Activated CD8-positive, alpha-beta T cell treated with anti-CD3 and anti-CD28 coated beads for 36 hours (primary cell): ENCODE measurements around the gene SCO1. TPM values are rescaled to one million over a fixed set of nuclear protein-coding genes. Genes with fewer than 3 reads are reported as not detected.
"Not testable (repeated sequence)": the region's sequence is repeated elsewhere in the genome, so short reads cannot be mapped to it uniquely, and the experiment has no call there.

Source experiments
- ATAC-seq: fragments of 200-7000 bp; cut with Tn5 transposase; one replicate; pipeline ENCODE4 v1.10.0; 2021; ENCODE audit warnings: mild to moderate bottlenecking, moderate library complexity
- CTCF ChIA-PET: fragments of 350-600 bp; sonication (Branson Sonifier 250); formaldehyde crosslinking; loops from one replicate; lab custom pipeline; 2021; ENCODE audit warnings: antibody characterized with exemption; lab: Charles Lee
- POLR2A ChIA-PET: fragments of 350-600 bp; sonication (Branson Sonifier 250); formaldehyde crosslinking; loops from one replicate; lab custom pipeline; 2021; ENCODE audit warnings: antibody characterized with exemption; lab: Charles Lee
- DNase-seq: peaks from one replicate; pipeline ENCODE4 v3.0.0-alpha.2; 2020
- H3K27ac Mint-ChIP-seq: one replicate; pipeline ENCODE4 v1.8.0; 2021; ENCODE audit warnings: mild to moderate bottlenecking, mixed read lengths
- H3K27me3 Mint-ChIP-seq: one replicate; pipeline ENCODE4 v1.8.0; 2021; ENCODE audit warnings: mixed read lengths
- H3K36me3 Mint-ChIP-seq: one replicate; pipeline ENCODE4 v1.8.0; 2021; ENCODE audit warnings: low read depth, mixed read lengths
- H3K4me1 Mint-ChIP-seq: one replicate; pipeline ENCODE4 v1.8.0; 2021; ENCODE audit warnings: low read depth, mixed read lengths
- H3K4me3 Mint-ChIP-seq: one replicate; pipeline ENCODE4 v1.8.0; 2021; ENCODE audit warnings: mild to moderate bottlenecking, moderate library complexity, mixed read lengths
- H3K9me3 Mint-ChIP-seq: one replicate; pipeline ENCODE4 v1.8.0; 2021; ENCODE audit warnings: mixed read lengths
- CTCF ChIP-seq: fragments of 200-600 bp; IDR thresholded peaks from one replicate; pipeline ENCODE4 v1.8.0; 2022; ENCODE audit warnings: antibody characterized with exemption, mild to moderate bottlenecking
- intact Hi-C: fragments of 100-400 bp; cut with micrococcal nuclease; formaldehyde crosslinking; loops from one replicate; pipeline ENCODE4 v1.10.0; 2022
- total RNA-seq, 2 experiments: library from RNA; stranded (reverse); gene quantifications; one replicate each; pipeline ENCODE4 v1.2.3, GENCODE V29; 2021

Gene SCO1
- total RNA-seq, 2 experiments from 2014 or later = 45.3 to 45.4 TPM

GRCh38 chr17:10713318-10713717 is 16.0 kb upstream of the SCO1 start:
- ChIA-PET POLR2A (no interaction called here), CTCF (no interaction called here)
- intact Hi-C loops = no loop called here
- no peaks in the 10 kb centered on the region for H3K9me3 Mint-ChIP-seq
- H3K4me3 Mint-ChIP-seq = no peak overlapping the region
- DNase-seq = no peak
- no peak for ATAC-seq
- TF ChIP-seq CTCF = no peak
- no peak overlapping the region for H3K27ac Mint-ChIP-seq
- H3K4me1 Mint-ChIP-seq = peaks cover 17% of the 10 kb centered on the region
- H3K36me3 Mint-ChIP-seq = peaks cover 46% of the 10 kb centered on the region
- H3K27me3 Mint-ChIP-seq = no peaks in the 10 kb centered on the region

DNA sequence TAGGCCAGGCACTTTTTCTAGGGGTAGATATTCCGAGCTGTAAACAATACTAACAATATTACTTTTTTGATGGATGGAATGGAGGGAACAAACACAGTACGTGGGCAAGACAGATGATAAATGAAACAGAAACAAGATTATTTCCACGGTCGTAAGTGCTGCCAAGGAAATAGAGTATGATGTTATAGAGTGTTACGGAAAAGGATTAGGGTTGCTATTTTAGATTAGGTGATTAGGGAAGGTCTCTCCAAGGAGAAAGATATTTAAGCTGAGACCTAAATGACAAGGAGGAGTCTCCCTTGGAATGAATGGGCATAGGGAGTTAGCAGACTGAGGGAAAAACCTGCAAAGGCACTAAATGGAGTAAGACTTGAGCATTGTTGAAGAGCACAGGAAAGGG is 8.4 kb upstream of the SCO1 start:
- intact Hi-C loops = no loop called here
- POLR2A ChIA-PET = no interaction called here
- H3K36me3 Mint-ChIP-seq = peaks cover 55% of the 10 kb centered on the region

DNA sequence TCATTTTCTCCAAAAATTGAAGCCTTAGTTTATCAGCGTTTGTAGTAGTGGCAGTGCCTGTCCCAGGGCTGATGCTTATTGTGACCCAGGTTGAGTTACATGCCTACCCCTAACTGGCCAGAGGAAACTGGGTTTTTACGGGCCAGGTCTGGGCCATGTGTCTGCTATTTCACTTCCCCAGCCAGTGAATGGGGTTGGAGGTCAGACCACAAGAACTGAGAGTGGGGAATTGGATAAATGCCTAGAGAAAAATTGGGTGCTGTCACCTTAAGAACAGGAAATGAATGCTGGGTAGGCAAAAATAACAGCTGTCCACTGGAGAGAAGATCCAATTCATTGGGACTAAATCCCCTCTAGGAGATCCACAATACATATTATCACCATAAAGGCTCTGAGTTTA is 5.2 kb upstream of the SCO1 start:
- ChIA-PET POLR2A (no interaction called here), CTCF (interaction anchor here (2.1 kb wide), 1 partner anchor 35 kb away, joined by 12 read pairs; no protein-coding TSS in a partner anchor)
- H3K9me3 Mint-ChIP-seq = no peaks in the 10 kb centered on the region
- peak overlapping the region; percentile 5 for H3K4me3 Mint-ChIP-seq
- H3K27me3 Mint-ChIP-seq = no peaks in the 10 kb centered on the region
- peaks cover 60% of the 10 kb centered on the region for H3K4me1 Mint-ChIP-seq
- H3K36me3 Mint-ChIP-seq = peaks cover 42% of the 10 kb centered on the region
- peak overlapping the region; percentile 66 for H3K27ac Mint-ChIP-seq
- intact Hi-C loops = no loop called here
- TF ChIP-seq CTCF = no peak
- ATAC-seq = no peak
- DNase-seq = no peak

More for the DNA sequence above, 8.4 kb upstream of the SCO1 start:
- Mint-ChIP-seq H3K27me3 (no peaks in the 10 kb centered on the region), H3K4me3 (no peak overlapping the region), H3K27ac (peak overlapping the region; percentile 62), H3K4me1 (peaks cover 55% of the 10 kb centered on the region), H3K9me3 (no peaks in the 10 kb centered on the region)
- CTCF ChIA-PET = no interaction called here
- no peak for DNase-seq
- TF ChIP-seq CTCF = no peak
- no peak for ATAC-seq

DNA sequence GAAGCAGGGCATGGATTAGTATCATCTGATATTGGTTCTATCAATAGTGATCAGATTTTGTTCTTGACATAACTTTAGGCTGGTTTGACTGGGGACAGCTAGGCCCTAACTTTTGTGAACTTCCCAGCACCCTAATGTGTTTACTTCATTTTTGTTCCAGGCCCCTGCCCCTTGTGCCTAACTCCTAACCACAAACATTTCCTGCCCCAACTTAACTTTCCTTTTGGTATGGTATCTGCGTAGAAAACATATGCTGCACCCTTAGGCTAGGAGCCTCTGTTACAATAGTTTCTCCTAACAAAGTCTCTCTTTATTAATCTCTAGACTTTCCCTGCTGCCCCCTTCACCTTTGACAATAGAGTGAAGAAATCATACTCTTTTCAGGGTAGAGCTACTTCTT is 2.5 kb upstream of the SCO1 start:
- ATAC-seq (no peak), DNase-seq (peak; percentile 10)
- POLR2A ChIA-PET = interaction anchor here (0.6 kb wide), 1 partner anchor 46 kb away, joined by 3 read pairs; no protein-coding TSS in a partner anchor
- CTCF ChIA-PET = interaction anchor here (0.7 to 1.4 kb wide), 4 partner anchors 15 to 145 kb away, joined by 3 to 5 read pairs (median 4); no protein-coding TSS in a partner anchor
- Mint-ChIP-seq H3K27ac (peak overlapping the region; percentile 96), H3K4me3 (peak overlapping the region; percentile 73), H3K36me3 (peaks cover 42% of the 10 kb centered on the region), H3K9me3 (no peaks in the 10 kb centered on the region), H3K27me3 (no peaks in the 10 kb centered on the region), H3K4me1 (peaks cover 62% of the 10 kb centered on the region)
- intact Hi-C loops = no loop called here
- TF ChIP-seq CTCF = no peak

- no peaks in the 10 kb centered on the region for H3K9me3 Mint-ChIP-seq
- no peak for DNase-seq
- CTCF ChIA-PET = interaction anchor here (1.4 kb wide), 1 partner anchor 51 kb away, joined by 4 read pairs; no protein-coding TSS in a partner anchor
- H3K27me3 Mint-ChIP-seq = no peaks in the 10 kb centered on the region
- peak overlapping the region; percentile 95 for H3K27ac Mint-ChIP-seq
- ATAC-seq = no peak
- intact Hi-C loops = no loop called here
- POLR2A ChIA-PET = no interaction called here
- peaks cover 44% of the 10 kb centered on the region for H3K36me3 Mint-ChIP-seq
- peak overlapping the region; percentile 91 for H3K4me3 Mint-ChIP-seq
- peaks cover 57% of the 10 kb centered on the region for H3K4me1 Mint-ChIP-seq
- no peak for TF ChIP-seq CTCF
Measured at GRCh38 chr17:10698096-10698818, 924 bp upstream of the SCO1 start.

- peak overlapping the region; percentile 91 for H3K4me3 Mint-ChIP-seq
- ChIA-PET CTCF (interaction anchor here (1.2 to 5.3 kb wide), 4 partner anchors 11 to 149 kb away, joined by 3 to 37 read pairs (median 4); no protein-coding TSS in a partner anchor), POLR2A (interaction anchor here (0.7 to 1.0 kb wide), 2 partner anchors 35 to 56 kb away, joined by 3 to 4 read pairs; no protein-coding TSS in a partner anchor)
- peaks cover 53% of the 10 kb centered on the region for H3K36me3 Mint-ChIP-seq
- H3K9me3 Mint-ChIP-seq, intact Hi-C loops, H3K27me3 Mint-ChIP-seq, DNase-seq, ATAC-seq: not testable (repeated sequence)
- peaks cover 52% of the 10 kb centered on the region for H3K4me1 Mint-ChIP-seq
- peak overlapping the region; percentile 95 for H3K27ac Mint-ChIP-seq
Measured at GRCh38 chr17:10695875-10696407, 1.4 kb downstream of the SCO1 start.
